ENCODE results near the gene ANKRD11.

- TF ChIP-seq CTCF (optimal IDR thresholded peaks at IDR 0.05 in 1 of 3, IDR thresholded peaks at IDR 0.05 in 1 of 3, conservative IDR thresholded peaks at IDR 0.05 in 1 of 3; ENCODE audit: extremely low read depth in 1 of 3, insufficient read depth in 2 of 3, low read length in 3 of 3) (no peak), EZH2 (IDR thresholded peaks at IDR 0.05; ENCODE audit: low read length) (no peak)
Measured at GRCh38 chr16:89506113-89506504, 15.7 kb upstream of the ANKRD11 start.
